CD1c-positive myeloid dendritic cell (primary cell): ENCODE data around the gene TRIM51G.
"Not testable (repeated sequence)": the region's sequence is repeated elsewhere in the genome, so short reads cannot be mapped to it uniquely, and the experiment has no call there.

Experiments
- DNase-seq: peaks from one replicate; pipeline ENCODE4 v3.0.0-alpha.2; 2016; ENCODE audit errors: extremely low spot score

The TRIM51G gene, protein sequence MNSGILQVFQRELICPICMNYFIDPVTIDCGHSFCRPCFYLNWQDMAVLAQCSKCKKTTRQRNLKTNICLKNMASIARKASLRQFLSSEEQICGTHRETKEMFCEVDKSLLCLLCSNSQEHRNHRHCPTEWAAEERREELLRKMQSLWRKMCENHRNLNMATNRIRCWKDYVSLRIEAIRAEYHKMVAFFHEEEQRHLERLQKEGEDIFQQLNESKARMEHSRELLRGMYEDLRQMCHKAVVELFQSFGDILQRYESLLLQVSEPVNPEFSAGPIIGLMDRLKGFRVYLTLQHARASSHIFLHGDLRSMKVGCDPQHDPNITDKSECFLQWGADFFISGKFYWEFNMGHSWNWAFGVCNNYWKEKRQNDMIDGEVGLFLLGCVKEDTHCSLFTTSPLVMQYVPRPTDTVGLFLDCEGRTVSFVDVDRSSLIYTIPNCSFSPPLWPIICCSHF

DNA sequence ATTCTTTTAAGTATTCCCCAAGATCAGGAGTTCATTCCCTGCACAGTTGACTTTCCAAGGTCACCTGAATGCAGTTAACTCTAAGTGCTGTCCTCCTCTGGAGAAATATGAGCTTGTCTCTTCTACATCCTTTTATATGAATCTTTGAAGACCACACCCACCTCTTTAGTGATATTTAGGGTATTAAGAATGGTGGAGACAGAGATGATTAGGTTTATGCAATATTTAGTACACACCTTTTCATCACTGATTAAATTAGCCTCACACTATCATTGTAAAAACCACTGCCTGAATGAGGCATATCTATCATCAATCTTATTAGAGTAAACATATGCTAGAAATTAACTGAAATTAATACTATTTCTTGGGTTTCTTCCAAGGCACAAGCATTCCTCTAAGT is at the start of gene TRIM51G:
TRIM51G (minus strand) TSS at position 101 of the 400 bp plus-strand sequence. CDS start 2,190 bp downstream, outside the sequence.
- DNase-seq: not testable (repeated sequence)

DNA sequence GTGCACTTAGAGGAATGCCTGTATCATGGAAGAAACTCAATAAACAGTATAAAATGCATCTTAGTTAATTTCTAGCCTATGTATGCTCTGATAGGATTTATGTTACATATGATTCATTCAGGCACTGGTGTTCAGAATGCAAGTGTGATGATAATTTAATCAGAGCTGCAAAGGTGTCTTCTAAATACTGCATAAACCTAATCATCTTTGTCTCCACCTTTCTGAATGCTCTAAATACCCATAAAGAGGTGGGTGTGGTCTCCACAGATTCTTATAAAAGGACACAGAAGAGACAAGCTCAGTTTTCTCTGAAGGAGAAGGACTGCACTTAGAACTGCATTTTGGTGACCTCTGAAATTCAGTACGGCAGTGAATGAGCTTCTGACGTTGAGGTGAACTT is 44.8 kb upstream of the TRIM51G start, which contains the start of gene TRIM49B:
TRIM49B (plus strand) TSS at position 301 of the 400 bp plus-strand sequence. CDS start 2,777 bp downstream, outside the sequence.
- not testable (repeated sequence) for DNase-seq

DNA sequence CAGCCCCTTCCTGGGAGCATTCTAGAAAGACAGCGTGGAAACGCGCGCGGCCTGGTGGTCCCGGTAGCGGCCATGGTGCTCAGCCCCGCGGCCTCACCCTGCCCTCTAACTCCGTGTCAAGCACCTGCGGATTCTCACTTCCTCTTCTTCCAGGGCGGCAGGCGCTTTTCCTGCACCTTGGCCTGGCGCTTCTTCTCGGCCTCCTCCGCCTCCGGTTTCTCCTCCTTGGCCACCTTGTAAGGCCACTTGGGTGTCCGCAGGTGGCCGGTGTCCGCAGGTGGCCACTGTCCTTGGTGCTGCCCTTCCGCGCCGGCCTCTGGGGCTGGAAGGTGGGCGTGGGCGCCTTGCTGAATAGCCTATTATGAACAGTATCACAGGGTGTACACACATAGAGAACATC is 15.1 kb downstream of the TRIM51G start:
- not testable (repeated sequence) for DNase-seq

DNA sequence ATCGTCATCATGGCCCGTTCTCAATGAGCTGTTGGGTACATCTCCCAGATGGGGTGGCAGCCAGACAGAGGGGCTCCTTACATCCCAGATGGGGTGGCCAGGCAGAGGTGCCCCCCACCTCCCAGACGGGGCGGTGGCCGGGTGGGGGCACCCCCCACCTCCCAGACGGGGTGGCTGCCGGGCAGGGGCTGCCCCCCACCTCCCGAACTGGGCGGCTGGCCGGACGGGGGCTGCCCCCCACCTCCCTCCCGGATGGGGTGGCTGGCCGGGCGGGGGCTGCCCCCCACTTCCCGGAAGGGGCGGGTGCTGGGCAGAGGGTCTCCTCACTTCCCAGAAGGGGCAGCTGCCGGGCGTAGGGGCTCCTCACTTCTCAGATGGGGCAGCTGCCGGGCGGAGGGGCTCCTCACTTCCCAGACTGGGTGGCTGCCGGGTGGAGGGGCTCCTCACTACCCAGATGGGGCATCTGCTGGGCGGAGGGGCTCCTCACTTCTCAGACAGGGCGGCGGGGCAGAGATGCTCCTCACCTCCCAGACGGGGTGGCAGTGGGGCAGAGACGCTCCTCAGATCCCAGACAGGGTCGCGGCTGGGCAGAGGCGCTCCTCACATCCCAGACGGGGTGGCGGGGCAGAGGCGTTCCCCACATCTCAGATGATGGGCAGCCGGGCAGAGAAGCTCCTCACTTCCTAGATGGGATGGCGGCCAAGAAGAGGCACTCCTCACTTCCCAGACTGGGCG is 28.2 kb downstream of the TRIM51G start:
- not testable (repeated sequence) for DNase-seq

DNA sequence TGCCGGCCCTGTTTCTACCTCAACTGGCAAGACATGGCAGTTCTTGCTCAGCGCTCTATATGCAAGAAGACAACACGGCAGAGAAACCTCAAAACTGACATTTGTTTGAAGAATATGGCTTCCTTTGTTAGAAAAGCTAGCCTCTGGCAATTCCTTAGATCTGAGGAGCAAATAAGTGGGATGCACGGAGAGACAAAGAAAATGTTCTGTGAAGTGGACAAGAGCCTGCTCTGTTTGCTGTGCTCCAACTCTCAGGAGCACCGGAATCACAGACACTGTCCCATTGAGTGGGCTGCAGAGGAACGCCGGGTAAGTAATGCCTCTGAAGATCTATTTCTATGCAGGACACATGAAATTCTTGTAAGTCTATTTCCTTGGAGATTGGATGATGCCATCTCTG is 37.9 kb downstream of the TRIM51G start:
- DNase-seq: not testable (repeated sequence)
